Testis (tissue), 3 donors: ENCODE measurements around the gene PLSCR2. TPM values are rescaled to one million over a fixed set of nuclear protein-coding genes. Genes with fewer than 3 reads are reported as not detected.

Experiments
- DNase-seq: peaks from one replicate; pipeline ENCODE4 v3.0.0-alpha.2; 2019
- H3K27ac ChIP-seq, 2 donors: fragments of 200-600 bp; sonication (generic); one replicate each; pipeline ENCODE4 v1.5.1; 2019
- H3K27me3 ChIP-seq: fragments of 200-600 bp; sonication (generic); one replicate; pipeline ENCODE4 v1.5.1; 2019
- H3K36me3 ChIP-seq: fragments of 200-600 bp; sonication (generic); one replicate; pipeline ENCODE4 v1.5.1; 2017; ENCODE audit warnings: low read depth; ENCODE audit errors: missing control alignments
- H3K4me1 ChIP-seq: fragments of 200-600 bp; sonication (generic); one replicate; pipeline ENCODE4 v1.5.1; 2019
- H3K4me3 ChIP-seq, 2 donors: fragments of 200-600 bp; sonication (generic); one replicate each; pipeline ENCODE4 v1.5.1; 2017 to 2019
- H3K9me3 ChIP-seq: fragments of 200-600 bp; sonication (generic); one replicate; pipeline ENCODE4 v1.5.1; 2017
- POLR2A ChIP-seq: fragments of 450-650 bp; IDR thresholded peaks from one replicate; pipeline ENCODE4 v1.6.1; 2017; ENCODE audit warnings: antibody characterized with exemption, mild to moderate bottlenecking, moderate library complexity
- WGBS, 2 donors: methylation state at CpG; one replicate each; pipeline ENCODE4 v1.1.5; 2018; 5-methylcytosine and 5-hydroxymethylcytosine counted together
- intact Hi-C: fragments of 100-400 bp; cut with DNase I; formaldehyde crosslinking; loops from one replicate; pipeline ENCODE4 v1.15.1; 2023; ENCODE audit warnings: low total_unique reads
- polyA plus RNA-seq: library from polyadenylated mRNA; stranded (reverse); fragments of 350-450 nt; fragmentation: Illumina TruSeq; extraction: RNeasy Lipid Tissue Mini Kit (QIAGEN cat#74804); gene quantifications from one replicate; pipeline ENCODE4 v1.2.3, GENCODE V29; 2014; ENCODE audit warnings: low read depth, low replicate concordance; ENCODE audit not compliant: insufficient read depth
- total RNA-seq, 2 donors: library from RNA; depleted of rRNA; stranded (reverse); fragments of >200 nt; gene quantifications; one replicate each; pipeline ENCODE4 v1.2.3, GENCODE V29; 2016
- TF ChIP-seq, protein P1 (sequence below), 3 experiments: fragments of 450-650 bp in 2 of 3; fragments of 200-600 bp in 1 of 3; sonication (generic) in 1 of 3; IDR thresholded peaks; one replicate each; pipeline ENCODE4 v1.5.1; 2016 to 2019; ENCODE audit warnings: antibody characterized with exemption in 3 of 3, mild to moderate bottlenecking in 2 of 3, moderate library complexity in 1 of 3

The PLSCR2 gene
- total and polyA plus RNA-seq, 3 donors from 2014 or later = 6.5 to 34.8 (median 9.4) TPM

DNA sequence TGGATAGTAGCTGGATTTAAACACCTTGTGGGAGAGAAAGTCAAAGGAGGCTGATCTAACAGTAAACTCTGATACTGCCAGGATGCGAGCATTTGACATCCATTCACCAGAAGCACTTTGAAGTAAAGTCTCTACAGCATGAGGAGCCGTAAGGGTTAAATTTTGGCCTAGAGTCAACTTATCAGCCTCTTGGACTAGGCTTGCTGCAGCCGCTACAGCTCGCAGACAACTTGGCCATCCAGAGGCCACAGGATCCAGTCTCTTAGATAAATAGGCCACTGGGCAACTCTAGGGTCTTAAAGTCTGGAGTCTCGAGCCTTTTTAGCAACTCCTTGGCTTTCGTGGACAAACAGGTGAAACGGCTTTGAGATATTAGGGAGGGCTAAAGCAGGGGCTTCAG, 61.4 kb downstream of the PLSCR2 start:
- Histone ChIP-seq H3K4me1 (no peaks in the 10 kb centered on the region), H3K4me3 (no peak overlapping the region), H3K27me3 (no peaks in the 10 kb centered on the region), H3K9me3 (no peaks in the 10 kb centered on the region), H3K27ac (no peak overlapping the region), H3K36me3 (no peaks in the 10 kb centered on the region)
- 63 to 74% methylated on average over 7 of the region's 7 CpGs for WGBS, 2 donors
- no peak for TF ChIP-seq POLR2A
- TF ChIP-seq, protein P1, sequence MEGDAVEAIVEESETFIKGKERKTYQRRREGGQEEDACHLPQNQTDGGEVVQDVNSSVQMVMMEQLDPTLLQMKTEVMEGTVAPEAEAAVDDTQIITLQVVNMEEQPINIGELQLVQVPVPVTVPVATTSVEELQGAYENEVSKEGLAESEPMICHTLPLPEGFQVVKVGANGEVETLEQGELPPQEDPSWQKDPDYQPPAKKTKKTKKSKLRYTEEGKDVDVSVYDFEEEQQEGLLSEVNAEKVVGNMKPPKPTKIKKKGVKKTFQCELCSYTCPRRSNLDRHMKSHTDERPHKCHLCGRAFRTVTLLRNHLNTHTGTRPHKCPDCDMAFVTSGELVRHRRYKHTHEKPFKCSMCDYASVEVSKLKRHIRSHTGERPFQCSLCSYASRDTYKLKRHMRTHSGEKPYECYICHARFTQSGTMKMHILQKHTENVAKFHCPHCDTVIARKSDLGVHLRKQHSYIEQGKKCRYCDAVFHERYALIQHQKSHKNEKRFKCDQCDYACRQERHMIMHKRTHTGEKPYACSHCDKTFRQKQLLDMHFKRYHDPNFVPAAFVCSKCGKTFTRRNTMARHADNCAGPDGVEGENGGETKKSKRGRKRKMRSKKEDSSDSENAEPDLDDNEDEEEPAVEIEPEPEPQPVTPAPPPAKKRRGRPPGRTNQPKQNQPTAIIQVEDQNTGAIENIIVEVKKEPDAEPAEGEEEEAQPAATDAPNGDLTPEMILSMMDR (IDR thresholded peaks at IDR 0.05) = no peak
- DNase-seq = no peak
- intact Hi-C loops = no loop called here

DNA sequence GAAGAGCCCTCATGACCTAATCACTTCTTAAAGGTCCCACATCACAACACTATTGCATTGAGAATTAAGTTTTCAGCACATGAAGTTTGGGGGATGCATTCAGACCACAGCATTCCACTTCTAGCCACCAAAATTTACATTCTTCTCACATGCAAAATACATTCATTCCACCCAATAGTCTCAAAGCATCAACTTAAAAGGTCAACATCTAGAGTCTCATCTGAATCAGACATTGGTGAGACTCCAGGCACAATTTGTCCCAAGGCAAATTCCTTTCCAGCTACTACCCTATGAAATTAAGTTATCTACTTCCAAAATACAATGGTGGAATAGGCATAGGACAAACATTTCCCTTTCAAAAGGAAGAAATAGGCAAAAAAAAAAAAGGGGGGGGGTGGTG, 64.9 kb downstream of the PLSCR2 start:
- intact Hi-C loops = no loop called here
- TF ChIP-seq, protein P1 (IDR thresholded peaks at IDR 0.05) = no peak
- TF ChIP-seq POLR2A = no peak
- no peak overlapping the region for H3K4me3 ChIP-seq

DNA sequence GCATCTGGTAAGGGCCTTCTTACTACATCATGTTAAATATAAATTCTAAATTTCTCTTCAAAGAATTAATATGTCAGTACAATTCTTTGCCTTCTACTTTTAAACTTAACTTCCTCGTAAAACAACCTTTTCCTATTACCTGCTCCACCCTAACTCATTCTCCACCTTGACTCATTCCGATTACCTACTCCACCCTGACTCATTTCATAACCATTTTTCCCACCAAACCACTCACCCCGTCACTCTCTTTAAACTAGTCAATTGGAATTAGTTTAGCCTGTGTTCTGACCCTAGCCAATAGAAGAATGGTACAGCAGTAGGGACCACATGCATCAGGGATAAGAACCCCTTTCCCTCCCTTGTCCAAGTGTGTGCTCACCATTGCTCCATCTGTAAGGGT, 65.6 kb downstream of the PLSCR2 start:
- TF ChIP-seq, protein P1 (IDR thresholded peaks at IDR 0.05) = no peak
- TF ChIP-seq POLR2A = no peak
- Histone ChIP-seq H3K4me3 (no peak overlapping the region), H3K27me3 (no peaks in the 10 kb centered on the region), H3K9me3 (no peaks in the 10 kb centered on the region), H3K4me1 (no peaks in the 10 kb centered on the region), H3K27ac (no peak overlapping the region), H3K36me3 (no peaks in the 10 kb centered on the region)
- intact Hi-C loops = no loop called here
- DNase-seq = no peak
- 93 to 96% methylated on average over 3 of the region's 3 CpGs for WGBS, 2 donors

More for the DNA sequence above, 64.9 kb downstream of the PLSCR2 start:
- Histone ChIP-seq H3K36me3 (no peaks in the 10 kb centered on the region), H3K27me3 (no peaks in the 10 kb centered on the region), H3K9me3 (no peaks in the 10 kb centered on the region), H3K4me1 (no peaks in the 10 kb centered on the region), H3K27ac (no peak overlapping the region)
- DNase-seq = no peak

DNA sequence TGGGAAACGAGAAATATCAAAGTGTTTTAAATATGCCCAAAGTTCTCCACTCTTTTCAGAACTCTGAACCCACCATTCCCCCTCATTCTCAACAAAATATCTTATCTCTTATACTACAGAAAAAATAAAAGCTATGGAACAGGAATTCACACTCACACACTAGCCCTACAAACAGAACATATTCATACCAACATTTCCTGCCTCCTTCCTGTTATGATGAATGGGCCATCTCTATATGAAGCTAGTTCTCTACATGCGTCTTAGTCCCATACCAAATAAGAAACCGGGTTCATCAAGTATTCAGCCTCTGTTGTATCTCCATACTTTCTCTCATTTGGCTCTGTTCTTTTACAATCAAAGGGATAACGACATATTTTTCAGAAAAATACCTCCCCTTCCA, 72.6 kb downstream of the PLSCR2 start:
- H3K27me3 ChIP-seq = no peaks in the 10 kb centered on the region

DNA sequence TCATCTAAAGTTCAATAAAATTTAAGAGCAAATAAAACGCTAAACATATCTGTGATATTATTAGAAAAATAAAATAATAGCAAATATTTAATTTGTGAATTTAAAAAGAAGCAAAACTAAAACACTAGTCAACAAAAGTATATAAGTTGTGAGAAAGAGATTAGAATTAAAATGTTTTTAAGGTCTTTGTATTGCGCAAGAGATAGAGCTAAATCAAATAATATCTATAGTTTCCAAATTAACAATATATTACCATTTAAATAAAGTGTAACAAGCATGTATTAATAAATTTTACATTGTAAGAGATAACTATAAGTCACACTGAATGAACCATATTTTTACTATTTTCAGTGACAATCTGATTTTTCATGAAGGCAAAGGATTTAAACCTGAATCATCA, 74.2 kb downstream of the PLSCR2 start:
- no peak for DNase-seq
- no peak for TF ChIP-seq POLR2A
- TF ChIP-seq, protein P1 (IDR thresholded peaks at IDR 0.05) = no peak
- 93 to 98% methylated on average over 2 of the region's 2 CpGs for WGBS, 2 donors
- Histone ChIP-seq H3K9me3 (no peaks in the 10 kb centered on the region), H3K36me3 (no peaks in the 10 kb centered on the region), H3K27ac (no peak overlapping the region), H3K4me3 (no peak overlapping the region), H3K4me1 (no peaks in the 10 kb centered on the region), H3K27me3 (no peaks in the 10 kb centered on the region)
- intact Hi-C loops = no loop called here

More for the DNA sequence above, 72.6 kb downstream of the PLSCR2 start:
- H3K36me3 ChIP-seq = no peaks in the 10 kb centered on the region
- no peaks in the 10 kb centered on the region for H3K9me3 ChIP-seq
- H3K27ac ChIP-seq = no peak overlapping the region
- WGBS, 2 donors = 82 to 85% methylated on average over 4 of the region's 4 CpGs
- no peak for DNase-seq
- TF ChIP-seq, protein P1 (IDR thresholded peaks at IDR 0.05) = no peak
- intact Hi-C loops = no loop called here
- no peak overlapping the region for H3K4me3 ChIP-seq
- no peaks in the 10 kb centered on the region for H3K4me1 ChIP-seq
